Nephron (organoid): ENCODE measurements around the gene CKLF.
"Not testable (repeated sequence)": the region's sequence is repeated elsewhere in the genome, so short reads cannot be mapped to it uniquely, and the experiment has no call there.

ENCODE experiments used
- H3K27ac Mint-ChIP-seq, 3 experiments: 2 replicates each; pipeline ENCODE4 v1.8.0; 2020; ENCODE audit warnings: mixed read lengths in 3 of 3, mild to moderate bottlenecking in 2 of 3, moderate library complexity in 1 of 3
- H3K27me3 Mint-ChIP-seq: 2 replicates; pipeline ENCODE4 v1.8.0; 2021; ENCODE audit warnings: low read depth, mild to moderate bottlenecking, moderate library complexity, mixed read lengths
- H3K36me3 Mint-ChIP-seq: 2 replicates; pipeline ENCODE4 v1.8.0; 2020; ENCODE audit warnings: low read depth, mixed read lengths
- H3K4me1 Mint-ChIP-seq: 2 replicates; pipeline ENCODE4 v1.8.0; 2020; ENCODE audit warnings: mixed read lengths
- H3K4me3 Mint-ChIP-seq, 3 experiments: 2 replicates each; pipeline ENCODE4 v1.8.0; 2020; ENCODE audit warnings: mild to moderate bottlenecking in 3 of 3, mixed read lengths in 3 of 3, moderate library complexity in 2 of 3
- H3K9me3 Mint-ChIP-seq: 2 replicates; pipeline ENCODE4 v1.8.0; 2020; ENCODE audit warnings: mixed read lengths
- CTCF ChIP-seq, 3 experiments: fragments of 200-600 bp; sonication (generic); IDR thresholded peaks; one replicate each; pipeline ENCODE4 v1.5.0; 2021; ENCODE audit warnings: antibody characterized with exemption in 3 of 3; ENCODE audit not compliant: unreplicated experiment in 3 of 3

CKLF gene

GRCh38 chr16:66562409-66562808 lies 10.0 kb downstream of the CKLF start:
- no peaks in the 10 kb centered on the region for H3K9me3 Mint-ChIP-seq
- peak in 1 of 3 experiments; percentile 10 for TF ChIP-seq CTCF (IDR thresholded peaks at IDR 0.05; ENCODE audit: unreplicated experiment in 3 of 3)
- no peak overlapping the region for H3K4me3 Mint-ChIP-seq
- H3K36me3 Mint-ChIP-seq: peaks cover 50% of the 10 kb centered on the region
- H3K27ac Mint-ChIP-seq: no peak overlapping the region
- no peaks in the 10 kb centered on the region for H3K4me1 Mint-ChIP-seq
- peaks cover 4% of the 10 kb centered on the region for H3K27me3 Mint-ChIP-seq

- peaks cover 49% of the 10 kb centered on the region for H3K36me3 Mint-ChIP-seq
- no peak for TF ChIP-seq CTCF (IDR thresholded peaks at IDR 0.05; ENCODE audit: unreplicated experiment in 3 of 3)
- H3K27ac Mint-ChIP-seq: no peak overlapping the region
- H3K4me3 Mint-ChIP-seq: no peak overlapping the region
- no peaks in the 10 kb centered on the region for H3K9me3 Mint-ChIP-seq
- no peaks in the 10 kb centered on the region for H3K4me1 Mint-ChIP-seq
- peaks cover 4% of the 10 kb centered on the region for H3K27me3 Mint-ChIP-seq
Observed at GRCh38 chr16:66562986-66563385, 10.6 kb downstream of the CKLF start.

- Mint-ChIP-seq H3K4me1 (no peaks in the 10 kb centered on the region), H3K4me3 (no peak overlapping the region), H3K27ac (no peak overlapping the region), H3K36me3 (peaks cover 49% of the 10 kb centered on the region), H3K27me3 (peaks cover 4% of the 10 kb centered on the region), H3K9me3 (no peaks in the 10 kb centered on the region)
- no peak for TF ChIP-seq CTCF (IDR thresholded peaks at IDR 0.05; ENCODE audit: unreplicated experiment in 3 of 3)
Observed at GRCh38 chr16:66563574-66564334, 11.4 kb downstream of the CKLF start.

- peaks cover 38% of the 10 kb centered on the region for H3K36me3 Mint-ChIP-seq
- peaks cover 4% of the 10 kb centered on the region for H3K27me3 Mint-ChIP-seq
- TF ChIP-seq CTCF (IDR thresholded peaks at IDR 0.05; ENCODE audit: unreplicated experiment in 3 of 3): no peak
- no peak within 1 kb of the TSS for H3K4me3 Mint-ChIP-seq
- H3K4me1 Mint-ChIP-seq: no peaks in the 10 kb centered on the region
- H3K27ac Mint-ChIP-seq: peak within 1 kb of the TSS in 1 of 3 experiments; percentile 5
- H3K9me3 Mint-ChIP-seq: no peaks in the 10 kb centered on the region
Observed at GRCh38 chr16:66566051-66566901, 13.9 kb downstream of the CKLF start, which contains the start of gene CMTM1. Gene CMTM1, plus strand, starts transcription at chr16:66566439. Its CDS starts 75 bp downstream, at chr16:66566514.

GRCh38 chr16:66567270-66567669 lies 14.9 kb downstream of the CKLF start:
- not testable (repeated sequence) for H3K9me3 Mint-ChIP-seq

GRCh38 chr16:66568355-66568754 lies 16.0 kb downstream of the CKLF start:
- TF ChIP-seq CTCF (IDR thresholded peaks at IDR 0.05; ENCODE audit: unreplicated experiment in 3 of 3): no peak
- peaks cover 4% of the 10 kb centered on the region for H3K27me3 Mint-ChIP-seq
- H3K9me3 Mint-ChIP-seq: no peaks in the 10 kb centered on the region
- H3K27ac Mint-ChIP-seq: no peak overlapping the region
- H3K4me3 Mint-ChIP-seq: no peak overlapping the region
- no peaks in the 10 kb centered on the region for H3K4me1 Mint-ChIP-seq
- peaks cover 33% of the 10 kb centered on the region for H3K36me3 Mint-ChIP-seq

More at GRCh38 chr16:66567270-66567669, 14.9 kb downstream of the CKLF start:
- not testable (repeated sequence) for H3K27me3 Mint-ChIP-seq, H3K27ac Mint-ChIP-seq, H3K4me1 Mint-ChIP-seq, H3K4me3 Mint-ChIP-seq
- peaks cover 33% of the 10 kb centered on the region for H3K36me3 Mint-ChIP-seq
